Activated CD4-positive, CD25-positive, alpha-beta regulatory T cell (primary cell): ENCODE data around the gene PCDH9.

Experiments
- DNase-seq, 4 experiments: peaks; one replicate each; lab custom pipeline; 2025; lab: John Stamatoyannopoulos, UW

Gene PCDH9

DNA sequence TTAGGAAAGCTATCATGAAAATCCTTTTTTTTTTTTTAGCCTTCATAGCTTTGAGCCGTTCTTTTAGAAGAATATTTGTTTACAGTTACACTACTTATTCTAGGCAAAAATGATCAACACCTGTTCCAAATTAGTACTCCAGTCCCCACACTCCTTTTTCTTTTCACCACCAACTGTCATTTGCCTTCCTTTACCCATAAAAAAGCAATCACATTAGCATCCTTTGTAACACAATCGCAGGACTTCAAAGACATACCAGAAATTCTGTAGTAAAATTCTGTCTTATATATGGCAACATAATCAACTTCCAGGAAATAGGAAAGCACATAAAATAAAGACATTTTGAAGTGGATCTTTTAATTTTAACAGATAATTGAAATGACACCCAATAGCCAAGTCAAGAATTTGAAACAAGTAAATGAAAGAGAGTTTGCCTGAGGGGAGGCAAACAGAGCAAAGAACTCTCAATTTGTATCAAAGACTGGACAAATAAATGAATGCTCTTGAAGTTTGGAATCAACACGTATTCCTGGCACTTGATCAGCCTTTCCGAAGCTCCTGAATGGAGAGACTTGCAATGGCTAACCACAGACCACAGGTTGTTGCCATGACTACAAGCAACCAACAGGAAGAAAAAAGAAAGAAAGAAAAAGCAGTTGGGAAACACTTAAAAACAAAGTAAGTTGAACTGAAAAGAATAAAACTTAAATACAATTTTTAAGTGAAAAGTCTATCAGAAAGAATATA lies 206.8 kb downstream of the PCDH9 start:
- DNase-seq, result no peak

- DNase-seq, result no peak
These were observed 211.4 kb downstream of the PCDH9 start for GRCh38 chr13:67018775-67019174.

DNA sequence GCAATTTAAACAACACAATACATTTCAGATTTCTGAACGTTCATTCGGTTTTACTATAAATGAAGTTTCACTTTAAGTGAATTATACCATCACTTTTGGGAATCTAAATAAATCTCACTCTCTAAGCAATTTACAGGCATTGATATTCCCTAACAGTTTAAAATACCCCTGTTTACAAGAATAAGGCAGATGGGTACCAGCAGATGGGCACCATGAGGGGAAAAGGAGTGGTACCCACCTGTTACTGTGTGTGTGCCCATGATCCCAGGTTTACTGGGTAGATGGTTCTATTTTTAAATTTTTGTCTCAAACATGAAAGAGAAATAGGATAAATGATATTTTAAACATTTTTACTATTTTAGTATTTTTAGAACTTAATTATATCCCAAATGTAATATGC lies 212.9 kb downstream of the PCDH9 start:
- no peak for DNase-seq

GRCh38 chr13:67015976-67016600 lies 214.0 kb downstream of the PCDH9 start:
- DNase-seq, result no peak

GRCh38 chr13:67014399-67014798 lies 215.7 kb downstream of the PCDH9 start:
- no peak for DNase-seq

- no peak for DNase-seq
These were observed 216.4 kb downstream of the PCDH9 start for GRCh38 chr13:67013709-67014108.

GRCh38 chr13:67008075-67008668 lies 222.0 kb downstream of the PCDH9 start:
- DNase-seq, result no peak

DNA sequence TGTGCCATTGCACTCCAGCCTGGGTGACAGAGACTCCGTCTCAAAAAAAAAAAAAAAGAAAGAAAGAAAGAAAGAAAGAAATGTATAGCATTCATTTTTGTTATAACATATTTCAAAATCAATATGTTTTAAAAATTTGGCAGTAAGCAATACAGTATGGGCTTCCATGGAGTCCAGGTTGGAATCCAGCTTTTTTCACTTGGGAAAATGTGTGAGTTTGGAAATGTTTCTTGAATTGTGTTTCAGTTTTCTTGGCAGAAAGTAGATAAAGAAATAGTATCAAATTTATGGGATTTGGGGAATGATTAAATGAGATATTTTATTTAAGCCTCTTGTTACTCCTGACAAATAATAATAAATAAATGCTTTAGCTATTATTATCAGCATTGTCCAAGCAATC lies 225.6 kb downstream of the PCDH9 start:
- DNase-seq, result no peak

DNA sequence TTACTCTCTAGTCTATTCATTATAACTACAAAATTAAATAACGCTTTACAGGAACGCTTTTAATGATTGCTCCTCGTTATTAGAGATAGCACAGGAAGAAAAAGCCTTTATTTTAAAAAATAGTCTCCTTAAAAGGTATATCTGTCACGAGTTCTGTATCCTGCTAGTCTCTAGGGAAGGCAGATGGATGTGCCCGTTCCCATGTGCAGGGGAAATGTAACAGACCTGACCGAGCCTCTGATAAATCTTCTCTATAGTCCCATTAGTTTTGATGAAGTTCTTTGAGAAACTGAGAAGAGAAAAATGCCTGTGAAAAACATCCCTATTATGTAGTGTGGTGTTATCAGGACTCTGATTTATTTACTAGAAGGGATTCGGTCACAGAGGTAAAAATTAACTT lies 226.4 kb downstream of the PCDH9 start:
- no peak for DNase-seq

DNA sequence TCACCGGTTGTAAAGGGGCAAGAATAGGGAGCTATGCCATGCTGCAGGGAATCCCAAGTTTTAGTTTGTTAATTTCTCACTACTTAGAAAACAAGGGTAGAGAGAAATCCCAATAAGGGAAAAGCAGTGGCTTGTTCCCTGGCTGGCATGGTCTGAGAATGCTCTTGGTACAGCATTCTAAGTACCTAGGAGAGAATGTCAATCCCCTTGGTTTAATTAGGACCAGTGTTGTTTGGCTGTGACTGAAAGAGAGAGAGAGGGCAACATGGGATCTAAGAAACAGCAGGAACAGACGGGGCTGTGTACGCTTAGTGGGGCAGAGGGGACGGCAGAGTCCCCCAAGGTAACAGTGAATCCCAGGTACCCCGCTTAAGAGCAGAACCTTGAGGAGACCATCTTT lies 228.8 kb downstream of the PCDH9 start:
- no peak for DNase-seq

GRCh38 chr13:66996503-66996902 lies 233.6 kb downstream of the PCDH9 start:
- no peak for DNase-seq

- no peak for DNase-seq
These were observed 234.9 kb downstream of the PCDH9 start for GRCh38 chr13:66995203-66995611.

DNA sequence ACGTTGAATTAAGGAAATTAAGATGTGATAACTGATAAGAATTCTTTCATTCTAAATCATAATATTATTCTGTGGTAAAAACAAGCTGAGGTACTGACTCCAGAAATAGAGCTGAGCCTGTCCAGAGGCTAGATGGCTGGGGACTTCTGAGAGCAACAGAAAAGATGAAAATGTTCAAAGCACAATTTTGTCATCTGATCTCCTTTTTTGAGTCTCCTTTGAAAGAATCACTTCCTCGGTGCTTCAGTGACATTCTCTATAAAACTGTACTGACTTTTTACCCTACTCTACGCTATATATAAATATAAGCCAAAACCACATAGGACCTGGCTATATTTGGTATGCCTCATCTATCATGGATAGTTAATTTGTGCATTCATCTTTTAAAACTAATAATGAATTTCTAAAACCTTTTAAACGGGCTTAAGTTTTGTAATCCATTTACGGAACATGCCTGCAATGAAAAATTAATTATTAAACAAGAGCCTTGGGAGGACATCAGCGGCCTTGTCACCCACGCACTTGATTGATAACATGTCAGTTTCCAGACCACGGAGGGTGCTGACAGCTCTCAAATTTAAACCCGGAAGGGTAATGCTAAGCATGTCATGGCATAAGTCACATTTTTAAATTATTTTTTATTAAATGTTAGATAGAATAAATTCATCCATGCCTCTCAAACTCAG lies 235.5 kb downstream of the PCDH9 start:
- no peak for DNase-seq

DNA sequence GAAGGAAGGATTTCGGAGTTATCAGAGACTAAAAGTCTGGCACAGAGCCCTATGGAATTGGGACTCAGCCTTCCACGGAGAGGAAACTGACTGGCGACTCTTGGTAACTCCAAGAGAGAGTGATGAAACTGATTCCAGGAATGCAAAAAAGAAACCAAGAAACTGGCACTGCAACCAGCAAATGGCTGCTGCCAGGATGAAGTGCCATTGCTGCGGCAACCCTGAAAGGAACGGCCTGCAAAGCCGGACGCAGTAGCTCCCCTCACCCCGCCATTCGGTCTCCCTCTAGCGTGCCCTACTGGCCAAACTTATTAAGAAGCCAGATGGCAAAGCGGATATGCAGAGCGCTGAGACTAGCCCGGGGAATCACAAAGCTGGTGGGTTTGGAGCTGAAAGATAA lies 236.0 kb downstream of the PCDH9 start:
- no peak for DNase-seq

GRCh38 chr13:66992719-66993118 lies 237.4 kb downstream of the PCDH9 start:
- no peak for DNase-seq

DNA sequence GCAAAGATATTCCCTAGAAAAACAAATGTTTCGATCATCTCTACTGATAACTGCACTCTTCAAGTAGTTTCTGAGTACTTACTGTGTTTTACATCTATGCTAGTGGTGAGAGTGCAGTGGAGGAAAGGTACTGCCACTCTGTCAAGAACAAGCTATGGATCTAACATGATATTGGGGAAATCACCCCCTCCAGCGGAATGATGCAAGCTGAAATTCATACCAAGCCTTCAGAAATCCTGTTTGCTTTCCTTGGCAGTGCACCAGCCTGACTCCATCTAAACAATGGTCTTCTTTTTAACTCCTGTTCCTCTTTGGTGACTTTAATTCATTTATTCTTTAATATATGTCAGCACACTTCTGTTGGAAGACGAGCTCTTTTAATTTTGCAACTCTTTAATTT lies 238.0 kb downstream of the PCDH9 start:
- no peak for DNase-seq

- no peak for DNase-seq
These were observed 245.9 kb downstream of the PCDH9 start for GRCh38 chr13:66984241-66984640.

GRCh38 chr13:66981912-66982311 lies 248.2 kb downstream of the PCDH9 start:
- no peak for DNase-seq

DNA sequence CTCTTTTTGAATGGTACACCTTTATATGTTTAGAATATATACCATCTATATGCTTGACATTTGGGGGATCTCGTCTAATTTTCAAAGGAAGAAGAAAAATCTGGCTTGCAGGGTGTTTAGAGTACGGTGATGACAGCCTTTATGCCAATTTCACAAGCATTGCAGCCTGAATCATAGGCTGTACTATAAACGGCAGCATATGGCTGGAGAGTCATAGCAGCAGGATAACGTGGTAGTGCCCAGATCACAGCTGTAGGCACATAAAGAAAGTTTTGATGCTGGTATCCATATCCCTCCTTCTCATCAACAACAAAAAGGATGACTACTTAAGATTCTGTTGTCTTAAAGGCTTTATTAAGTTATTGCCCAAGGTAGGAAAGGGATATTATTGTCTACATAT lies 253.0 kb downstream of the PCDH9 start:
- no peak for DNase-seq

DNA sequence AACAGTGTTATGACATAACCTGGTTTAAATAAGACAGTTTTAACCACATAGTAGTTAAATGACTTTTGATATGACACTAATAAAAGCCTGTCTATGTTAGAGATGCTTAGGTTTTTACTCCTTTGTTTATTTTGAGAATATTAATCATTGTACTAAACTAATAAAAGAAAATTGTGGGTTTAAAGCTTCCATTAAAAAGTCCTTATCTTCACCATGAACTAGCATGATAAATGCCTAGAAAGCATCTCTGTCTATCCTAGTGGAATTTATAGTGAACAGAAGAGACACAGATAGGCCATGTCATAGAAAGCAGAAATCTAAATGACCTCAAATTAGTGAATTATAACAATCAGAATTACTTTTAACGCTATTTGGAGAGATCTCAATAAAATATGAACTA lies 255.2 kb downstream of the PCDH9 start:
- no peak for DNase-seq

- DNase-seq, result no peak
These were observed 256.0 kb downstream of the PCDH9 start for GRCh38 chr13:66974174-66974573.

GRCh38 chr13:66972659-66973058 lies 257.5 kb downstream of the PCDH9 start:
- no peak for DNase-seq

DNA sequence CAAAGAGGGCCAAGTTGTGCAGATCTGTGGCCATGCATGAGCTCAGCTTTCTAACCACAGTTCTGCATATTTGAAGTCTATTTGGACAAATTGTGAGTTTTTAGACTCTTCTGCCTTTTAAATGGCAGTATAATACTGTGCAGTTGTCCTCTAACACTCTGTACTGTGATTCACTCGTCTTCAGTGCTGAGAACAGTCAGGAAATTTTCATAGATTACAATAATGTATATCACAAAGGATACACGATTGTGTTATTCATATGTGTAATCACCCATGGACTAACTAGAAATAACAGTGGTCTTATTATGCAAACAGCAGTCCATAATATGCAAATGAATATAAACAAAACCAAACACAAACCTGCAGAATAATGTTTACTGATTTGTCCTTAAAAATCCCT lies 259.1 kb downstream of the PCDH9 start:
- no peak for DNase-seq
